Hematopoietic multipotent progenitor cell treated with erythropoietin and hydrocortisone succinate and interleukin-3 and kit ligand, for 15 days (in vitro differentiated cells): ENCODE results near the gene ZNF385C.

ENCODE experiments used
- DNase-seq: peaks from one replicate; pipeline ENCODE4 v3.0.0-alpha.2; 2015; ENCODE audit warnings: low spot score

Gene ZNF385C

DNA sequence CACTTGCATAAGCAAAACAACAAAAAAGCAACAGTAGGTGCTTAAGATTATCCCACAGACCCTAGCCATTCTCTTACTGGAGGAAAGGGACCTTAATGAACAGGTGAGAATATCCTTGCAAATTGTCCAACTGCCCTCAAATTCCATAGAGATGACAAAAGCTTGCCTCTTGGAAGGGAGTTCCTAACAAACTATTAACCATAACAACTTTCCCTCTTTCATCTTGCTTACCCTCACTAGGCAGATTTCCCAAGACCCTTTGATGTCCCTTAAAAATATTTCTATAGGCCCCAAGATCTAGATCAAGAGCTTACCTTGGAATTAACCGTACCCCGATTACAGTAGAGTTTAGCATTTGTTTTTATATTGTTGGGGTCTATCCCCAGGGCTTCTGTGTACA lies 109.9 kb downstream of the ZNF385C start:
- DNase-seq, result no peak

DNA sequence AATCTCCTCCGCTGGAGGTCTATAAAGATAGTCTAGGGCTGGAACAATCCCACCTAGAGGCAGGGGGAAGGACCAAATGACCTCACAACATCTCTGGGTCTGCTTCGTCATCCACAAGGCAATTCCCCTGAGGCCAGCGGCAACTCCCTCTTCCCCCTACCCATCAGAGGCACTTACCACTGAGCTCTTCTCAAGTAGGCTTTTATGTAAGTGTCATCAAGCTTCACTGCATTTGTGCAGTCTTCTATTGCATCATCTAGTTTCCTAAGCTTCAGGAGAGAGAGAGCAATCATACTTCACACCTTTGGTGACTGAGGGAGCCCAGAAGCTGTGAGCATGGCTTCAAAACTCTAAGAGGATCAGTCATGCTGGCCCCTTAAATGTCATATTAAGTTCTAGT lies 110.6 kb downstream of the ZNF385C start:
- no peak for DNase-seq

- no peak for DNase-seq
Observed at GRCh38 chr17:41986634-41987033, 111.6 kb downstream of the ZNF385C start.

GRCh38 chr17:41985919-41986318 lies 112.4 kb downstream of the ZNF385C start:
- DNase-seq, result no peak

GRCh38 chr17:41984454-41984853 lies 113.8 kb downstream of the ZNF385C start:
- DNase-seq, result no peak

- no peak for DNase-seq
Observed at GRCh38 chr17:41982026-41982760, 116.1 kb downstream of the ZNF385C start.

DNA sequence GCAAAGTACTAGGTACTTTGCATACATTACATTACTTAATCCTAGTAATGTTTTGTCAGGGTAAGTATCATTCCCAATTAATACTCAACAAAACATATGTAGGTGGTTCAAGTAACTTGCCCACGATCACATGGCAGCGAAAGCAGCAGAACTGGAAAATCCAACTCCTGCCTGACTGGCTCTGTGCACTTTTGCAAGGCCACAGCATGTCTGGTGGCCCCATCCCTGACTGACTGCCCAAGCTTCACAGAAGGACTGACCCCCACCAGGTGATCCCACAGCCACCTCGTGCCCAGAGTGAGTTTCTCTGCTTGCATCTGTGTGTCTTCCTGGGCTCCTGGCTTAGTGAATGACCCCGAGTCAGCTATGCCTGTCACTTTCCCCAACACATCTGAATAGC lies 120.3 kb downstream of the ZNF385C start:
- no peak for DNase-seq

- no peak for DNase-seq
Observed at GRCh38 chr17:41976142-41976768, 122.0 kb downstream of the ZNF385C start.
